GM19324 (cell line): Measurements from ENCODE around the gene ASIC3.

Experiments used
- ATAC-seq: cut with Tn5 transposase; IDR thresholded peaks from one replicate; pipeline ENCODE4 v1.9.1; 2021; ENCODE audit warnings: mild to moderate bottlenecking, moderate library complexity; ENCODE audit not compliant: unreplicated experiment, low FRiP score

Gene ASIC3

DNA sequence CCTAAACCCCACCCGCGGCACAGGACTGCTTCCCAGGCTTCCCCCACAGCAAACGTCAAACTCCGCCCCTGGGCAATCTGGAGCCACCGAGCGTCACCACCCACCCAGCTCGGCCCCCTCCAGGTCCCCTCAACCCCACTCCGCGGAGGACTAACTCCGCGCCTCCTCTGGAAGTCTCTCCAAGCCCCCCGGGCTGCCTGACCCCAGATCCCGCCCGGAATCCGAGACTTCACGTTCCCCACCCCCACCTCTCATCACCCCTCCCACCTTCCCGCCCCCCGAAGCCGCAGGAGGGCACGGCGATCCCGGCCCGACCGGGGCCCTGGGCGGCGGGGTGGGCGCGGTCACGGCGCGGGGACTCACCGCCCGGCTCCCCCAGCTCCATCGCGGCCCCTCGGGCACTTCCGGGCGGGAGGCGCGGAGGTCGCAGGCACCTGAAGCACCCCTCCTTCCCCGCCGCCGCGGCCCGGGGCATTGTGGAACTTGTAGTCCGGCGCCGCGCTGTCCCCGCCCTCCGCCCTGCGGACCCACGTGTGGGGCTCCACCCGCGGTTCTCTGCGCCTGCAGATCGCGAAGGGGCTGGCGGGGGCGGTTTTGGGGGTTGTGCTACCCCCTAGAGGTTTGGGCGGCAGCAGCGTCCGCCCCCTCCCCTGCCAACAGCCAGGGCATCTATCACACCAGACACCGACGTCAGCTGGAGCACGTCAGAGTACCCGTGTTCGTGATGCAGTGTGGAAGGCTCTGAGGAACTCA, 34.9 kb downstream of the ASIC3 start, which contains the start of gene TMUB1:
TSS of gene TMUB1 (minus strand) at position 423 of the 753 bp plus-strand sequence. CDS start 930 bp downstream, outside the sequence.
- peak; percentile 49 for ATAC-seq

DNA sequence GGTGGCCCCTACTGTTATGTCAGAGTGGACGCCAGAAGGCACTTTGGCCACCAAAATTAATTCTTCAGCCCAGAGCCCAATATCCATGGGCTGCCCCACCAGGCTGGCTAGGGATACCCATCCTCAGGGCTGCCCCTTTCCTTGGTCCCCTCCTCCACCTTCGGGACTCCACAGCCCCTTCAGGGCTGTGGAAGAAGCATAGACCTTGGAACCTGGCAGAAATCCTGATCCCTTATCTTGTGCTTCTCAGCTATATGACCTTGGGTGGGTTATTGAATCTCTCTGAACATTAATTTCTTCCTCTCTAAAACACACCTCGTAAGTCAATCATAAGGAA, 35.5 kb downstream of the ASIC3 start:
- ATAC-seq: no peak

DNA sequence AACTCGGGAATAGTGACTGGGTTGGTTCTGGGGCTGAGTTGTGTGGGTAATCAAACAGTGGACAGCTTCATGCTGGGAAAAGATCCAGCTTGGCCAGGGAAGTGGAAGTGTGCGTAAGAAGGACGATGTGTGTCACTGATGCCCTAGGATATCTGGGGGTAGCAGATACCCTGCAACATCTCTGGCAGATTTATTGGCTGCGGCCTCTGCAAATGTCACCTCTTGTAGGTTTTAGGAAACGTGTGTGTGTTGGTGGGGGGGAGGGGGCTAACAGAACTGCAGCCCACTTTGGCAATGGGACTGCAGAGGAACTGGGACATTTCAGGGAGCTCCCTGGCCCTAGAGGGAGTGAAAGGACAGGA, 37.0 kb downstream of the ASIC3 start:
- no peak for ATAC-seq

DNA sequence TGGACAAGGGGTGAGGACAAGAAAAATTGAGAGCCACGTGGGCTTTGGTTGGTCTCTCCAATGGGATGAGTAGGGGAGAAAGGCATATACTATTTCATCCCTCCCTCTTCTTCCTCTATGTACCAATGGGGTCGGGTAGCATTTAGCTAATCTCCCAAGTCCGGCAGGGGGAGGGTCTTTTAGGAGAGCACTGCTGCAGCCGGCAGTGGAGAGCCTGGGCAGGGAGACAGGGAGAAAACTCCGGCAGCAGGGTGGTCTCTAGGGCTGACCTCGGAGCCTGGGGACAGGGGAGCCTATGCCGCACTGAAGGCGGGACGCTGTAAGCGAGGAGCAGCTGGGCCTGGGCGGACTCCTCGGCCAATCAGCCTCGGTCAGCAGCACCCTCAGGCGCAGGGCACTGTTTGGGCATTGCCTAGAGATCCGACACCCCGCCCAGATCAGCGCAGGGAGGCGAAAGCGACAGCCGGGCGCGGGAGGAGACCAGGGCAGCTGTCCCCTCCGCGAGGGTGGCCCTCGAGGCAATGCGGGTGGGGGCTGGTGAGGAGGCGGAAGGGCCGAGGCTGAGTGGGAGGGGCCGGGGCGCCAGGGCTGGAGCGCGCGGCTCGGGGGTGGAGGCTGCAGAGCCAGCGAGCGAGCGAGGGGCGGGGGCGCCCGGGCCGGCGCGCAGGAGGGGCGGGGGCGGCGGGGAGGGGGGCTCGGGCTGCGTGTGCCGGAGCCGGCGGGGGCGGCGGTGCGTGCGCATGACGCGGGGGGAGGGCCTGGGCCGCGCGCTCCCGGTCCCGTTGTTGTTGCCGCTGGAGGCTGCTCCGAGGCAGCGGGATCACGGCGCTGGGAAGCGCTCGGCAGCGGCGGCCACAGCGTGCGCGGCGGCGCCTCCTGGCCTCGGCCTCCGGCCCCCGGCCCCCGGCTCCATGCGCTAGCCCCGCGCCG, 37.6 kb downstream of the ASIC3 start, which contains the start of gene AGAP3:
TSS of gene AGAP3 (plus strand) at position 785 of the 930 bp plus-strand sequence. CDS start 267 bp downstream, outside the sequence.
- ATAC-seq: peak; percentile 55

DNA sequence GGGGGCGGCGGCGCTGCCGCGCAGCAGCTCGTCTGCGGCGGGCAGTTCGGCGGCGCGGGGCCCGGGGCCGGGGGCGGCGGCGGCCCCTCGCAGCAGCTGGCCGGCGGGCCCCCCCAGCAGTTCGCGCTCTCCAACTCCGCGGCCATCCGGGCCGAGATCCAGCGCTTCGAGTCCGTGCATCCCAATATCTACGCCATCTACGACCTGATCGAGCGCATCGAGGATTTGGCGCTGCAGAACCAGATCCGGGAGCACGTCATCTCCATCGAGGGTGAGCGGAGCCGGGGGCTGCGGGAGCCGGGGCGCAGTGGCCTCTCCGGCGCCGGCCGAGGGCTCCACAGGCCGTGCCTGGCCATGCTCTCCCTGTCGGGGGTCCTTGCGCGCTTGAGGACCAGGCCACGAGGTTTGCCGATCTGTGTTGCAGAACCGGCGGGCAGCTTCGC, 38.5 kb downstream of the ASIC3 start:
- no peak for ATAC-seq

DNA sequence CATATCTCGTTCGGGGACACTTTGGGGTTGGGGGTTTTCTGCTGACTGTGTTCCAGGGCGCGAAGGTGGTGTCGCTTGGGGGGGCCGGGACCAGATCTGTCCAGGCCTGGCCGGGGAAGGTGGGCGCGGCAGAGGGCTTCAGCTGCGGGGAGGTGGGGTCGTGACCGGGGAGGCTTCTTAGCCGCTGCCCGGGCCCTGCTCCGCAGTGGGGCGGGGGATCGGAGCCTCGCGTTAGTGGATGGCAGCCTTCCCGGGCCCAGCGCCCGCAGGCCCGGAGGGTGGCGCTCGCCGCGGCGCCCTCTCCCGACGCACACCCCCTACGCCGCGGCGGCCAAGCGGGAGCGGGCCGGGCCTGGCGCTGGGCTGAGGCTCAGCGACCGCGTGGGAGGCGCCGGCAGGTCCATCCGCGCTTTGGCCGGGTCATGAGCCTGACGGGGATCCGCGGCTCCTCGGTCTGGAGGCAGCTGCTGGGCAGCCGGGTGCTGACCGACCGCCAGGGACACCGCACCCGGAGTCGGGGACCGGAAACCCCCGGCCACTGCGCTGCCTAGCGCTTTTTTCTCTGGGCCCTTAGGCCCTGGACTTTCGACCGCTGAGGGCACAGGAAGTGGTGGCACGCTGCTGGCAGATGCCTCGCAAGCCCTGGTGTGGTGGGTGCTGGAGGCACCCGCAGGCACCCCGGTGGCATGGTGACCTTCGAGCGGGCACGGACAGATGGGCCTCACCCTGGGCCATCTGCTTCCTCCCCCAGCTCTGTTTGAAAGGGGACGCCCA, 39.1 kb downstream of the ASIC3 start:
- peak; percentile 27 for ATAC-seq

DNA sequence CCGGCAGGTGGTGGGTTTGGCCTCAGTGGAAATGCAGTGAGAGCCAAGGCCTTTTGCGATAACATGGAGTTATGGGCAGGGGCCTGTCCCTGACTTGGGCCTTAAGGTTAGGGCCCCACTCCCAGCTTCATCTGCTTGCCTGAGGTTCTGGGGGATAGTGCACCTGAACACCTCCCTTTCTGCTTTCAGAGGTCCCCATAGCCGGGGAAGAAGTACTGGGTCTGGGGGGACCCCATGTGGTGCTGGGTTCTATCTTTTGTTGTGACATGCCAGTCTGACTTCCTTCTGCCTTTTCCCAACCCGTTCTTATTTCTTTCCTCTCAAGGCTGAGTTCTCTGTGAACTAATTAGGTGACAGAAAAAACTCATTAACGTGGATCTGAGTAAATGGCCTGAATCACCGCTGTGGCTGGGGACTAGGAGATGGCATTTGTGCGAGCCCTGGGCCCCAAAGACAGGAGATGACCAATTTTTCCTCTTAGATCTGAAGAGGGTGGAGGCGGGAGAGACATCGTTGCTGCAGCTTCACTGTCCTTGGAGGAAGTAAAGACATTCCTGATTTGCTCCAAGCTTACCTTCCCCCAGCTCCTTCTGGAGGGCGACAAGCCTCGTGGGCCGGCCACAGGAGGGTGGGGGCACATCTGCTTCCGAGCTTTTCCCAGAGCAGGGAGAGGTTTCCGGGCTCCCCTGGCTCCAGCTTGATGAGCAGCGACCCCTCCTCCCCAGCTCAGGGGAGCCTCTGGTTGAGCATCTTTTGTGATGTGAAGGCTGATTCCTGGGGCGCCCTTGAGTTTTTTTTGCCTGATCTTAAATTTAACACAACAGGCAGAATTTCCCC, 39.9 kb downstream of the ASIC3 start:
- ATAC-seq: no peak

DNA sequence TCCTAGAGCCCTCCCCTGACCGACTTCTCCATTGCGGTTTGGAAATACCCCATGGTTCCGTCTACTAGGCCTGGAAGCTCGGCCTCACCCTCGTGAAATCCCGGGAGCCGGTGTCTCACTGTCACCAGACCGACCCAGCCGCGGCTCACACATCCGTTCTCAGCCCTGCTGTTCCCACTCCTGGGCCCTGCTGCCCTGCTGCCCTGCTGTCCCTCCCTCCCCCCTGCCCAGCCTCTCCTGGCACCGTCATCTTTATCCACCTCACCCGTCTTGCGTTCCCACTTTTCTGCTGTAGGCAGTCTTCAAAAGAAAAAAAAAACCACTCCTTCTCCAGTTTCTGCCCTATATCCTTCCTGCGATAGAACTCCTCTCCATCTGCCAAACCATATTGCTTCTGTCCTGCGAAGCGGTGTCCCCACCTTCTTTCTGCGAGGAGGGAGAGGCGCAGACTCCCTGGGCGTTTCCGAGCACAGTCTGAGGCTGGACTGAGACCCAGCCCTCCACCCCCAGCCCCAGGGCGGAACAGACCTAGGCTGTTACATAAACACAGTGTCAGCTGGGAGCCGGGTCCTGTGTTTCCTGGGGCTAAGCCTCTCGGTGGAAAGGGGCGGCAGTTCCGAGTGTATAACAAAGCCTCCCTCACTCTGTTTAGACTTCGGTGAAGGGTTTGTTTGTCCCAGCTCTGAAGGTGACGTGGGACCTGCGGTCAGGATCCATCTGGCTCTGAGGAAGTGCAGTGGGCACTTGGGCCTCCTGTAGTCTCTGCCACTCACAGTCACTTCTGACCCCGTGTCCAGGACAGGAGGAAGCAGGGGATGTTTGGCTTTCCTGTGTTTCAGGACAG, 40.7 kb downstream of the ASIC3 start:
- ATAC-seq: no peak

DNA sequence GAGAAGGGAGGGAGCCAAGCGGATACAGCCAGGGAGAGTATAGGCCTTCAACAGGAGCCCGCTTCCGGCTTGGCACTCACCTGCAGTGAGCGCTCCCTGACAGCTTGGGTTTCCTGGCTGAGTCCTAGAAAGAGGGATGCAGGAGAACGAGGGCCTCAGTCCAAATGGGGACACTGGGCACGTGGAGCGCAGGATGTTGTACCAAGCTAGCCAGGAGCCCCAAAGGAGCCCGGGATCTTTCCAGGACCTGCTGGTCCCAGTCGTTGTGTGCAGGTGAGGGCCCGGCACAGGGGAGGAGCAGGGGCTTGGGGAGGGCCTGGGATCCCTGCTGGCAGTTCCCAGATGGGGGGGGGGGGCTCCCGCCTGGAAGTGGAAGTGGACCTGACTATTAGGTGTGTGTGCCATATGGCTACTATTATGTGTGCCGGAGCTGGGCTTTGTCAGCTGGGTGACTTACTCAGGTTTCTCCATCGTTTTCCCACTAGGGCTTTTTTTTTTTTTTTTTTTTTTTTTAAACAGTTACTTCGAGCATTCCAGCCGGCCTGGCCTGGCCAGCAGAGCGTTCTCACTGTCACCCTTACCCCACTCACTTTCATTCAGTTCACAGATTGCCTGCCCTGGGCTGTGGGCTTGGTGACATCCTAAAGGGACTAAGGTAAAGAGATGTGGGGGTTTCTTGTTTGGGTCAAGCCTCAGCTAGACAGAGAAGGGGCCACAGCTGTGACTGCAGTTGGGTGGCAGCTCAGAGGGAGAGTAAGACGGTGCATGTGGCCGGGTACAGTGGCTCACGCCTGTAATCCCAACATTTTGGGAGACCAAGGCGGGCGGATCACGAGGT, 41.8 kb downstream of the ASIC3 start:
- no peak for ATAC-seq

DNA sequence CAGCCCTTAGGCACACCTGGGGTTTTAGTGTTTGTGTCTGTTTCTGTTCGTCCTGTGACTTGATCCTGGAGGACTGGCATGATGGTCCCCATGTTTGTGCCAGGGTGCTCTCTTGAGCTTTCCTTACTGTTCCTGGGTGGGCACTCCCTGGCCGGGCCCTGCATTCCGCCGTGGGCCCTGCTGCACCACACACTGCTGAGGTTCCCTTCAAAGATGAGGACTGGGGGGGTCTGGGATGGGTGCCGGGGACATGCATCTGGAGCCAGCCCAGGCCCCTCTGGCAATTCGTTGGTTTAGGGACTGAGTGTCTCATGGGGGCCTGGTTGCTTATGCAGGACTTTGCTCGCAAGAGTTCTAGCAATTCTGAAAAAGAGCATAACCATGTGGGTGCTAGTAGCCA, 42.7 kb downstream of the ASIC3 start:
- ATAC-seq: no peak

DNA sequence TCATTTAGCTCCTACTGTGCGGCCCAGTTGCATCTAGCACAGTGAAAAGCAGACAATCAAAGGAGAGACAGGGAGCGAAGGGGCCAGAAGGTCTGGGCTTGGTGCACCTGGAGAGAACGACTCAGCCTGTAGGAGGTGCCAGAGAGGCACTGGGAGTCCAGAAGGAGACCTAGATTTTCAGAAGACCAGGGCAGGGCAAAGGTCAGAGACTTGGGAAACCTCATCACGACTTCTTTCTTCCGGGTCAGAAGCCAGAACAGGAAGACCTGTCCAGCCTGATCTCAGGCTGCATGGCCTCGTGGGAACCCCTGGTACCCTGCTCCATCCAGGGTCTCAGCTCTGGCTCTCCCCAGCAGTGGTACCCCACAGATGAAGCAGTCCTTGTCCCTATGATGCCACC, 43.1 kb downstream of the ASIC3 start:
- ATAC-seq: no peak

DNA sequence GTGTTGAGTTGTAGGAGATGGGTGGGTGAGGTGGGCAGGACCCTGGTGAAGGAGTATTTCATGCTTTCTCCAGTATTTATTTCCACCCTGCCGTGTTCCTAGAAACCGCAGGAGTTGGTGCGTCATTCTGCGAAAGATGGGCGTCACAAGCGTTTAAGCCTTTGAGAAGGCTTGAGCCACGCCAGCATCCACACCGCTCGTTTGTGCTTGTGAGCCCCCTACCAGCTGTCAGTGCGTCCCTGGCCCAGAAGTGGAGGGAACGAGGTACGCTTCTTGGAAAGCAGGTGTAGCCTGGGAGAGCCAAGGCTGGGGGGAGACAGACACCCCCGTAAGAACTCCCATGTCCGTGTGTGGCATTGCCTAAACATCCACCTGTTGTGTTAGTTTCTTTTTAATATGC, 43.7 kb downstream of the ASIC3 start:
- no peak for ATAC-seq

DNA sequence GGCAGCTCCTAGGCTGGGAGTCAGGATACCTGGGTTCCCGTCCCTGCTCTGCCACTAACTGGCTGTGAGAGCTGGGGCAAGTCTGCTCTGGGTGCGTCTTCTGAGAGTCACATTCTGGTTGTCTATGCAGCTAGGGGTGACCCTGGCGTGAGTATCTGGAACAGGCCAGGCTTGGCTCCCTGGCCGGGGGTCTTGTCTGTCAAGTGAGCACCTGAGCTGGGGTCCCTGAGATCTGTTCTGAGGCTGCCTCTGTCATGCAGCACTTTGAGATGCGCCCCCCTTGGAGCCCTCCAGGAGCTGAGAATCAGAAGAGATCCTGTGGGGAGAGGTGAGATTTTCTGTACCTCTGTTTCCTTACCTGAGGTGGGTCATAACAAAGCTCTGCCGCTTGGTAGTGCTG, 45.4 kb downstream of the ASIC3 start:
- ATAC-seq: no peak

DNA sequence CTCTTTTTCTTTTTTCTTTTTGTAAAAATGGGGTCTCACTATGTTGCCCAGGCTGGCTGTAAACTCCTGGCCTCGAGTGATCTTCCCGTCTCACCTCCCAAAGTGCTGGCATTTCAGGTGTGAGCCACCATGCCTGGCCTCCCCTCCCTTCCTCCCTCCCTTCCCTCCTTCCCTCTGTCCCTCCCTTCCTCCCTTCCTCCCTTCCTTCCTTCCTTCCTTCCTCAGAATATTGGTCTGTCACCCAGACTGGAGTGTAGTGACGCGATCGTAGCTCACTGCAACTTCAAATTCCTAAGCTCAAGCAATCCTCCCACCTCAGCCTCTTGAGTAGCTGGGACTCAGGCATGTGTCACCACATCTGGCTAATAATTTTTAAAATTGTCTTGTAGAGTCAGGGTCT, 46.3 kb downstream of the ASIC3 start:
- no peak for ATAC-seq

DNA sequence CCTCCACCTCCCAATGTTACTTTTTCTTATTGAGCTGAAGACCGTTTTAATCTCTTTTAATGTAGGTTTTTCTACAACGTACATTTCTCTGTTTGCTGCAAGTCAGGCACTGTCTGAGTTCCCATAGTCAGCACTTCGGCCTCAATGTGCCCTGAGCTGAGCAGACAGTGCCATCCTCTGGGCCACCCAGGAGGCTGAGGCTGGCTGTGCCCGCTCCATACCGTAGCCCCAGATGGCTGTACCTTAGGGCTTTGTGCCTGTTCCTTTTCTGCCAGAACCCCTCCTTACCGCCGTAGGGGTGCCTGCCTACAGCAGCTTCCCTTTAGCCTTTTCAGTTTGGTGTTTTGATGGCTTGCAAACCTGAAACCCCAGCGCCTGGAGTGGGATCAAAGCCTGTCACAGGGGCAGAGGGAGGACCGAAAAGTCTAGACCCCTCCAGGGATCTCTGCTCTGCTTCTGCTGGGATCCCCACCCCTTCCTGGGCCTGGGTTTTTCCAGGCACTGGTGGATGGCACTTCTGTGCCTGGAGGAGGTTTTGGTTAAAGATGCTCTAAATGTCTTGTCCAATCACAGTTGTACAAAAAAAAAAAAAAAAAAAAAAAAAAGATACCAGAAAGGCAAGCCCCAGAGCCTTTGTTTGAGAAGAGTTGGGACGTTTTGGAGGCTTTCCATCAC, 46.9 kb downstream of the ASIC3 start:
- no peak for ATAC-seq

DNA sequence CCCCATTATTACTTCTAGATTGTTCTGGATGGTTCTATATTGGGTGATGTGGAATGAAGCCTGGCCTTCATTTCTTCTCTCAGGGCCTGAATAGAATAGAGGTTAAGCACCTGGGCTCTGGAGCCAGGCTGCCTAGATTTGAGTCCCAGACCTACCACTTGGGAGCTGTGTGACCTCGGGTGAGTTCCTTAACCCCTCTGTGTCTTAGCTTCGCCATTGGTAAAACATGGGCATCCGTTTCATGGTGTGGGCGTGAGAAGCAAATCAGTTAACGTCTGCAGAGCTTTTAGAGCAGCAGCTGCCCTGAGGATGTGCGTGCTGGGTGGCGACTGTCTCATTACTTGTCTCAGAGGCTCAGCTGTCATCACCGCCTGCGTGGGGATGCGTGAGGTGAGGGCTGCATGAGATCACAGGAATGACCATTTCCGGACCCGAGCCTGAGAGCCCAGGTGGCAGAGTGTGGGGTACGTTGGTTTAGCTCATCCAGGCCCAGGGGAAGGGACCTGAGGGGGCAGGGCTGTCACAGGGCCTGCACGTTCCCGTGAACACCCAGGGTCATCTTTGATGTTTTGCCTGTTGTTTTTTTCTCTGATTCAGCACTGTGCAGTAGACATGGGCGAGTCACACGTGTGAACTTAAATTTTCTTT, 47.6 kb downstream of the ASIC3 start:
- ATAC-seq: no peak
